Activated T-cell treated with anti-CD3 and anti-CD28 coated beads, Interleukin-2, amount 50 U/mL, for 1 hour (primary cell): ENCODE data around the gene MT1B.
"Not testable (repeated sequence)": the region's sequence is repeated elsewhere in the genome, so short reads cannot be mapped to it uniquely, and the experiment has no call there.

ENCODE experiments used
- DNase-seq: peaks from one replicate; pipeline ENCODE4 v3.0.0-alpha.2; 2020

MT1B gene

DNA sequence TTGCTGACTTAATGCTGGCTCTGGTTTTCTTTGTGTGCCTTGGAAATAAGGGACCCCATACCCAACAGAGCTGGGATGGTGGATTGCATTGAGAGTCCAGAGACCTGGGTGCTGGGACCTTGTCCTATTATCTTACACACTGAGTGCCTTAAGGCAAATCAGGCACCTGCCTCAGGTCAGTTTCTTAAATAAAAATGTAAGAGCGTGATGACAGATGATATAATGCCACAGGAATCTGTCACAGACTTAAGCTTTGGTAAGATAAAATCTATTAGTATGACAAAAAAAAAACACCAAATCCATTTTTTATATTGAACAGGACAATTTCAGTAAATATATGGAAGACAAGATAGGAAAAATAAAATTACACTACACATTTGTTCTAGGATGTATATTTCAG lies 11.6 kb upstream of the MT1B start:
- no peak for DNase-seq

GRCh38 chr16:56641166-56641565 lies 10.5 kb upstream of the MT1B start:
- DNase-seq: no peak

DNA sequence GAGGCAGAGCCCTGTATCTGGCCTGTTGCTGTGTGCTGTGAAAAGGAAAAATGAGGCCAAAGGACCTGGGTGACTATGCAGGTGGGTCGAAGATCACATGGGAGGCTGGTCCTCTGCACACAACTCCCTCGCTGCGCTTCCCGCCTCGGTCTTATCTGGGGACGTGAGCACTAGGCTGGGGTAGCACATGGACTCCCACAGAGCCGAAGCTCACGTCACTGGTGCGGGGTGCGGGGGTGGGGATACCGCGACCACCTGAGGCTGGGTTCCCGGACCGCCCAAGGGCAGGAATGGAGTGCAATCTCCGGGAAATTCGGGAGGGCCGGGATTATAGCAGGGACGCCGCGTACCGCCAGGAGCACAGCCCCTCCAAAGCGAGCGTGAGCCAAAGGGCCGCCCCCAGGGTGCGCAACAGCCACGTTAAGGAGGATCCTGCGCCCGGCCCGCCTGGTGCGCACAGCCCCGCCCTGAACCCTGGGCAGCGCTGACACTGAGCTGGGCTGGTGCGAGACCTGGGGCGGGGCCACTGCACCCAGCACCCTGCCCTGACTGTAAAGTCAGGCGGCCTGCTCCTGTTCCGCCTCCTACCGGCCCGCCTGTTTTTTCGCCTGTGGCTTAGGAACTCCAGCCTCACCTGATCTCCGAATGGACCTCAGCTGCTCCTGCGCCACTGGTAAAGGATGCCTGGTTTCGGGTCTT lies 8.5 kb upstream of the MT1B start:
- DNase-seq: peak; percentile 75

- DNase-seq: no peak
Observed at GRCh38 chr16:56643833-56644232, 7.9 kb upstream of the MT1B start.

GRCh38 chr16:56645311-56645710 lies 6.4 kb upstream of the MT1B start:
- DNase-seq: no peak

GRCh38 chr16:56645838-56646237 lies 5.8 kb upstream of the MT1B start:
- DNase-seq: no peak

GRCh38 chr16:56647641-56648431 lies 3.9 kb upstream of the MT1B start:
- DNase-seq: no peak

DNA sequence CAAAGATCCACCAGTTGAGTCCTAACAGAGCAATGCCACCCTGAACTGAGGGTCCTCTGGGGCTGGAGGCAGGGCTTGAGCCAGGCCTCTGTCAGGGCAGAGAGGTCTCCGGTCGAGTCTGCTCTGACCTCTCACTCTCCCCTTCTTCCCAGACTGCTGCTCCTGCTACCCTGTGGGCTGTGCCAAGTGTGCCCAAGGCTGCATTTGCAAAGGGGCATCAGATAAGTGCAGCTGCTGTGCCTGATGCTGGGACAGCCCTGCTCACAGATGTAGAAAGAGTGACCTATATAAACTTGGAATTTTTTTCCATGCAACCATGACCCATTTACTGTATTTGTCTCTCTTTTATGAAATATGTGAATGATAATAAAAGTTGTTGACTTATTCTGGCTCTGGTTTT lies 2.4 kb upstream of the MT1B start:
- DNase-seq: no peak

- DNase-seq: no peak
Observed at GRCh38 chr16:56649820-56650219, 1.9 kb upstream of the MT1B start.

GRCh38 chr16:56652600-56652999 lies 914 bp downstream of the MT1B start:
- no peak for DNase-seq

GRCh38 chr16:56653218-56653617 lies 1.5 kb downstream of the MT1B start:
- no peak for DNase-seq

- DNase-seq: peak; percentile 78
Observed at GRCh38 chr16:56657555-56658326, 6.1 kb downstream of the MT1B start, which contains the start of gene MT1F. TSS of gene MT1F (plus strand) at chr16:56657959. CDS start at chr16:56658059, 100 bp downstream.

GRCh38 chr16:56658327-56658875 lies 6.7 kb downstream of the MT1B start:
- DNase-seq: no peak

DNA sequence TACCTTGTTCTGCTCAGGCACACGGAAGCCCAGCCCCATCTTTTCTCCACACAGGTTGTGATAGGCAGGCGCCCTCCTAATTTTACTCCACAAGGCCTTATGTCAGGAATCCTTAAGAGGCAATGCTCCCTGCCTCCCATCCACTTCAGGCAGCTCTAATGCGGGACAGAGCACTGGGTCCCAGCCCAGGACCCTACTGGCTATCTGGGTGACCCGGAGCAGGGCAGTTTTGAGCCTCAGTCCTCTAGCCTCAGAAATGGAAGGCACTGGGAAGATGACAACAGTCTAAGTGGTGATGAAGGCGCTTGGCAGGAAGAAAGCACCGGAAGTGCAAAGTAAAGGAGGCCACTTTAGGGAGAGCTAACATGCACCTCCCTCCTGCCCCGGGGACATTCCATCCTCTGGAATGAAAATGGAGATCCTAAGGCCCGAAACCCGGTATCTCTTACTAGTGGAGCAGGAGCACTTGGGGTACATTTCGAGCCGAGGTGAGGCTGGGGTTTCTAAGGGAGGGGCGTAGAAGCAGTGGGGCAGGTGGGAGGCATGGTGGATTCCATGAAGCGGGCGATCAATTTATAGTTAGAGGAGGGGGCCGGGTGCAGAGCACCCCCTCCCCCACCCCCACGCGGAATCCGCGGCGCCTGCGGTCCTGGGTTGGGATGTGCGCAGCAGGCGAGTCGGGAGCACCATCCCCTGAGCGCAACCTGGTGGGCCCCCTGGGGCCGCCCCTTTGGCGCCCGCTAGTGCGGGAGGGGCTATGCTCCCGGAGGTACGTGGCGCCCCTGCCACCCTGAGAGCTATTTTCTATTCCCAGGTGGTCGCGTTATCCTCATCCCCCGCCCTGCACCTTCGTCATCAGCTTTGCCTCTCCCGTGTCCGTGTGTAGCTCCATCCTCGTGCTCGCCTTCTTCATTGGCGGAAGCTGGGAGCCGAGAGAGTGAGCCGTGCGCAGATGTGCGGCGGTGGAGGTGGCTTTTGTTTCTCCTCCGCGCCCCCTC lies 11.0 kb downstream of the MT1B start:
- peak; percentile 42 for DNase-seq

DNA sequence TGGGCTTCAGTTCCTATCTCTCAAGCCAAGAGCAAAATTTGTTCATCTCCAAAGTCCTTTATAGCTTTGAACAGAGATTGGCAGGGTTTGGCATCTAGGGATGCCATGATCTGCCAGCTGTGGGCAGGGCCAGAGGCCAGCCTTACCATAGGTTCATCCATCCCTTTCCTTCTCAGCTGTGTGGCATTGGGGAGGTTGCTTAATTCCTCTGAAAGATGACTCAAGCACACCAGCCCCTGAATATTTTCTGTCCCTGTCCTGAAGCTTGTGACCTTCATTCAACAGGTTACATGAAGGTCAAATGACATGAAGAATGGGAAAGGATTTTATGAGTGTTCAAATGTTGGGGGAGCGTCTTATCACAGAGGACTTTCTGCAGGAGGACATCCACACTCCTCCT lies 12.8 kb downstream of the MT1B start:
- DNase-seq: no peak

DNA sequence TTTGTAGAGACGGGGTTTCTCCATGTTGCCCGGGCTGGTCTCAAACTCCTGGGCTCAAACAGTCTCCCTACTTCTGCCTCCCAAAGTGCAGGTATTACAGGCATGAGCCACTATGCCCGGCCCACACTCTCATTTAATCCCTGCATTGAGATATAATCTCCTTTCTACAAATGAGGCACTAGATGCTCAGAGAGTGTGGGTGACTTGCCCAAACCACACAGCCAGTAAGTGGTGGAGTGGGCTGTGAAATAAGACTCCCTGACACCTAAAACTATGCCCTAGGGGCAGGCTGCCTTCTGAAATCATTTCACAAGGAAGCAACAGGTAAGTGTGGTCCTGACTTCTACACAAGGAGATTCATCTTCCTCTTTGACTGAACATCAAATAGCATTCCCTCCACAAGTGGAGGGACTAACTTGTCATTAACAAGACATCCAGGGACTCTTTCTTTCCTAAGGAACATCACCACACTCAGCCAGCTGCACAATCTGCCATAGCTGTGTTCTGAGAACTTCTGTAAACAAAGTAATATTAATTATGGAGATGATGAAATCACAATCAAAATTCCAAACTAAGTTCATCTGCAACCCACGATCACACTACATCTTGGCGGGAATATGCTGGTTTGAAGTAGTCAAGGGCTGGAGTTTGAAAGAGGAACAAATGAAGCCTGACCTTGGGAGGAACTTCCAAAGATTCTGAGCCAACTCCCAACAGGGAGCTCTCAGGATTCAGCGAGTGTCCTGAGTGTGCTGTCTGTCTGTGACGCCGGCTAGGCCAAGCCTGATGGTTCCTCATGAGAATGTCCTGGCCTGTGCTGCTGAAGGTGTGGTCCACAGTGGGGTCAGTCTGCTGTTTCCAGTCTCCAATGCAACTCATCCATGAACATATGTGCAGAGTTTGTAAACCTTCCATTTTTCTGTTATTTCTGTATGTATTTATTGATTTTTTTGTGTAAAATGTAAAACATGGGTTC lies 13.9 kb downstream of the MT1B start:
- DNase-seq: not testable (repeated sequence)

- no peak for DNase-seq
Observed at GRCh38 chr16:56667581-56668571, 16.2 kb downstream of the MT1B start, which contains the start of gene MT1G. TSS of gene MT1G (minus strand) at chr16:56668065. CDS start at chr16:56667993, 72 bp downstream.

DNA sequence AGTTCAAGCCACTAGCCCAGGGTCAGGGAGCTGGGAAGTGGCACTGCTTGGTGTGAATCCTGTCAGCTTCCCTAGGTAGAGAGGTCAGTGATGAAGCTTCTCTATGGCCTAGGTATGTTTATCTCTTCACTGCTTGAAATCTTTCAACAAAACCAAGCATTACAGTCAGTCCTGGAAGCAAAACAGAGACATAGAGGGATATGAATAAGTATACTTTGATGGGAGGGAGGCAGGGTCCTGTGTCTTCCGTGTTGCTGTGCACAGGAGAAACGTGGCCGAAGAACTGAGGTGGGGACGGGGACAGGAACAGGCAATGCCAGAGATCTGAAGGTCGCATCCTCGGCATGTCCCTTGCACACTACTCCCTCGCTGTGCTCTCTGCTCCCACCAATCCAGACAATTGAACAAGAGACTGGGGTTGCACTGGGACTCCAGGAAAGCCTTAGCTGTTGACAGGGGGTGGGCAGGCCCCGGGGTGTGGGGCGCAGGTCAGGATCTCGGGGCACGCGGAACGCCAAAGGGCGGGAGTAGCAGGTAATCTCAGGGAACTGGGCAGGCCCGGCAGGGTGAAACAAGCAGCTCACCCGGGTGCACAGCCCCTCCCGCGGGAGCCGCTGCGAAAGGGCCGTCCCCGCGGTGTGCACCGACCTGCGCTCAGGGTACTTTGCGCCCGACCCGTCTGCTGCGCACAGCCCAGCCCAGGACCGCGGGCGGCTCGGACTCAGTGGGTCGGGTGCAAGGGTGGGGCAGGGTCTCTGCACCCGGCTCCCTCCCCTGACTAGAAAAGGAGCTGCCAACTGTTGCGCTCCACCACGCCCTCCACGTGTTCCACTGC lies 17.5 kb downstream of the MT1B start, which contains the start of gene MT1H:
Gene MT1H, plus strand, starts transcription at position 810 of the 835 bp plus-strand sequence. CDS start 71 bp downstream, outside the sequence.
- no peak for DNase-seq
